GM21619 (cell line): ENCODE results near the gene SERPINE1.
"Not testable (repeated sequence)": the region's sequence is repeated elsewhere in the genome, so short reads cannot be mapped to it uniquely, and the experiment has no call there.

Source experiments
- ATAC-seq: cut with Tn5 transposase; IDR thresholded peaks from one replicate; pipeline ENCODE4 v1.9.1; 2021; ENCODE audit not compliant: unreplicated experiment

Gene SERPINE1

DNA sequence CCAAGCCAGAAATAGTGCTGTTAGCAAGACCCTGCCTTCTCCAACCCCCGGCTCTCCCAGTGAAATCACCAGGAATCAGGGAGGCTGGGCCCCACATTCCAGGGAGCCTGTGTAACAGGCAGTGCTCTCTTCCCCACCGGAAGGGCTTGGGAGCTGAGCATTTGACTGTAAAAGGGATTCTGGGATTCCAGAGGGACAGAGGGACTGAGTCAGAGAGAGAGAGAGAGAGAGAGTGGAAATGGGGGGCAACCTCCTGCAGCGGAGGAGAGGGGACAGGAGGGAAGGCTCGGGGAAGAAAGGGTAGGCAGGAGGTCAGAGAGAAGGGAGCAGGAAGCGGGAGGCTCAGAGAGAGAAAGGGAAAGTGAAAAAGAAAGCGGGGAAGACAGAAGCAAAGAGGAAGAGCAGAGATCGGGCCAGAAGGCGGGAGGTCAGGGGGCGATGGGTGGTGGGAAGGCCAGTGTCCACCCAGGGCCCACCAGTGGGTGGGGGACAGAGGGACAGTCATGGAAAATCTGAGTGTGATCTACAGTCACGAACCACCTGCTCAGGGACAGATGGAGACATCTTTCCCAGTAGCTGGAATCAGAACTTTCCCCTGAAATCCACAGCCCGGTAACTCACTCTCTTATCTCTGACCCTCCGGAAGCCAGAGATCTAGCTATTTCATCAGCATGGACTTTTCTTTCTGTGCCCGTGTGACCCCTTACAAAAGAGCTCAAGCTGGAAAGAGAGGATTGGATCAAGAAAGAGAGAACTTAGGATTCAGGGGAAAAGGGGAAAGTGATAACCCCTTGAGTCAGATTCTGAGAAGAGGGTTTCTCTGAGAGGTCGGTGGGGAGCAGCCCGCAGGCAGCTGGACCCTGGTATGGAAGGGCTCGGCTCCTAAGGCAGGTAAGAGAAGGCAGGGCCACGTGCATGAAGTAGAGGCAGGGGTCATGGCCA lies 4.6 kb upstream of the SERPINE1 start:
- no peak for ATAC-seq

DNA sequence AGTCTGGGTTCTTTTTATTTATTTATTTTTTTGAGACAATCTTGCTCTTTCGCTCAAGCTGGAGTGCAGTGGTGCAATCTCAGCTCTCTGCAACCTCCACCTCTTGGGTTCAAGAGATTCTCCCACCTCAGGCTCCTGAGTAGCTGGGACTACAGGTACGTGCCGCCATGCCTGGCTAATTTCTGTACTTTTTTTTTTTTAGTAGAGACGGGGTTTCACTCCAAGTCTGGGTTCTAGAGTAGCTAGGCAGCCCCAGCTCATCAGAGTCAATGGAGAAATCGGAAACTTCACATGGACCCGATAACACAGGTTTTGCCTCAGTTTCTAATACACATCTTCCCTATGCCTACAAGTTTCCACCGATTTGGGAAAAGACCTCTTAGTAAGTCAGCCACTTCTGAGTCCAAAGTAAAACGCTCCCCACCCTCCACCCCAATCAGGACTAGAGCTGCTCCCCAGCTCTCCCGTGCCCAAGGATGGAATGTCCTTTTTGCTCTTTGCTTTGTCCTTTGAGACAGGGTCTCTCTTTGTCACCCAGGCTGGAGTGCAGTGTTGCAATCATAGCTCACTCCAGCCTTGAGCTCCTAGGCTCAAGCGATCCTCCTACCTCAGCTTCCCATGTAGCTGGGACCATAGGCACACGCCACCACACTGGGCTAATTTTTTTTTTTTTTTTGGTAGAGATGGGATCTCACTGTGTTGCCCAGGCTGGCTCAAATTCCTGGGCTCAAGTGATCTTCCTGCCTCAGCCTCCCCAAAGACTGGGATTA lies 3.8 kb upstream of the SERPINE1 start:
- ATAC-seq, result no peak

- ATAC-seq, result no peak
Observed at GRCh38 chr7:101123703-101124068, 3.2 kb upstream of the SERPINE1 start.

GRCh38 chr7:101124376-101125056 lies 2.4 kb upstream of the SERPINE1 start:
- no peak for ATAC-seq

DNA sequence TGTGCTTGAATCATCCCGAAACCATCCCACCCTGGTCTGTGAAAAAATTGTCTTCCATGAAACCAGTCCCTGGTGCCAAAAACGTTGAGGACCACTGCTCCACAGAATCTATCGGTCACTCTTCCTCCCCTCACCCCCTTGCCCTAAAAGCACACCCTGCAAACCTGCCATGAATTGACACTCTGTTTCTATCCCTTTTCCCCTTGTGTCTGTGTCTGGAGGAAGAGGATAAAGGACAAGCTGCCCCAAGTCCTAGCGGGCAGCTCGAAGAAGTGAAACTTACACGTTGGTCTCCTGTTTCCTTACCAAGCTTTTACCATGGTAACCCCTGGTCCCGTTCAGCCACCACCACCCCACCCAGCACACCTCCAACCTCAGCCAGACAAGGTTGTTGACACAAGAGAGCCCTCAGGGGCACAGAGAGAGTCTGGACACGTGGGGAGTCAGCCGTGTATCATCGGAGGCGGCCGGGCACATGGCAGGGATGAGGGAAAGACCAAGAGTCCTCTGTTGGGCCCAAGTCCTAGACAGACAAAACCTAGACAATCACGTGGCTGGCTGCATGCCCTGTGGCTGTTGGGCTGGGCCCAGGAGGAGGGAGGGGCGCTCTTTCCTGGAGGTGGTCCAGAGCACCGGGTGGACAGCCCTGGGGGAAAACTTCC lies 784 bp upstream of the SERPINE1 start:
- peak; percentile 48 for ATAC-seq

DNA sequence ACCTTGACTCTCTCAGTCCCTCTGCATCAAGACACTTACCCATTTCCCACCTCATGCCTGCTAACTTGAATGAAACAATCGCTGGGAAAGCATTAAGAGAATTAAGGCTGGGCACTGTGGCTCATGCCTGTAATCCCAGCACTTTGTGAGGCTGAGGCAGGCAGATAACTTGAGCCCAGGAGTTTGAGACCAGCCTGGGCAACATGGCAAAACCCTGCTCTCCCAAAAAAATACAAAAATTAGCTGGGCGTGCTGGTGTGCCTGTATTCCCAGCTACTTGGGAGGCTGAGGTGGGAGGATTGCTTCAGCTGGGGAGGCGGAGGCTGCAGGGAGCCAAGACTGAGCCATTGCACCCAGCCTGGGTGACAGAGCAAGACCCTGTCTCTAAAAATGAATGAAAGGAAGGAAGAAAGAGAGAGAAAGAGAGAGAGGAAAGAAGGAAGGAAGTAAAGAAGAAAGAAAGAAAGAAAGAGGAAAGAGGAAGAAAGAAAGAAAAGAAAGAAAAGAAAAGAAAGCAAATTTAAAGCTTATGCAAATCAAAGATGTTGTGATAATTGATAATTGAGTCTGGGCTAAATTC lies 646 bp downstream of the SERPINE1 start:
- ATAC-seq, result no peak

GRCh38 chr7:101128040-101128834 lies 1.3 kb downstream of the SERPINE1 start:
- no peak for ATAC-seq

DNA sequence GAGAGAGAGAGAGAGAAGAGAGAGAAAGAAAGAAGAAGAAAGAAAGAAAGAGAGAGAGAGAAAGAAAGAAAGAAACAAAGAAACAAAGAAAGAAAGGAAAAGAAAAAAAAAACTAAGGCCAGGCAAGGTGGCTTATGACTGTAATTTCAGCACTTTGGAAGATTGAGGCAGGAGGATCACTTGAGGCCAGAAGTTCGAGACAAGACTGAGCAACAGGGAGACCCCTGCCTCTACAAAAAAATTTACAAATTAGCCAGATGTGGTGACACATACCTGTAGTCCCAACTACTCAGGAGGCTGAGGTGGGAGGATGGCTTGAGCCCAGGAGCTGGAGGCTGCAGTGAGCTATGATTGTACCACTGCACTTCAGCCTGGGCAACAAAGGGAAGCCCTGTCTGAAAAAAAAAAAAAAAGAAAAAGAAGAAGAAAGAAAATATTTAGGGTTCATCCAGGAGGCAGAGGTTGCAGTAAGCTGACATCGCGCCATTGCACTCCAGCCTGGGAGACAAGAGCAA lies 2.8 kb downstream of the SERPINE1 start:
- no peak for ATAC-seq

DNA sequence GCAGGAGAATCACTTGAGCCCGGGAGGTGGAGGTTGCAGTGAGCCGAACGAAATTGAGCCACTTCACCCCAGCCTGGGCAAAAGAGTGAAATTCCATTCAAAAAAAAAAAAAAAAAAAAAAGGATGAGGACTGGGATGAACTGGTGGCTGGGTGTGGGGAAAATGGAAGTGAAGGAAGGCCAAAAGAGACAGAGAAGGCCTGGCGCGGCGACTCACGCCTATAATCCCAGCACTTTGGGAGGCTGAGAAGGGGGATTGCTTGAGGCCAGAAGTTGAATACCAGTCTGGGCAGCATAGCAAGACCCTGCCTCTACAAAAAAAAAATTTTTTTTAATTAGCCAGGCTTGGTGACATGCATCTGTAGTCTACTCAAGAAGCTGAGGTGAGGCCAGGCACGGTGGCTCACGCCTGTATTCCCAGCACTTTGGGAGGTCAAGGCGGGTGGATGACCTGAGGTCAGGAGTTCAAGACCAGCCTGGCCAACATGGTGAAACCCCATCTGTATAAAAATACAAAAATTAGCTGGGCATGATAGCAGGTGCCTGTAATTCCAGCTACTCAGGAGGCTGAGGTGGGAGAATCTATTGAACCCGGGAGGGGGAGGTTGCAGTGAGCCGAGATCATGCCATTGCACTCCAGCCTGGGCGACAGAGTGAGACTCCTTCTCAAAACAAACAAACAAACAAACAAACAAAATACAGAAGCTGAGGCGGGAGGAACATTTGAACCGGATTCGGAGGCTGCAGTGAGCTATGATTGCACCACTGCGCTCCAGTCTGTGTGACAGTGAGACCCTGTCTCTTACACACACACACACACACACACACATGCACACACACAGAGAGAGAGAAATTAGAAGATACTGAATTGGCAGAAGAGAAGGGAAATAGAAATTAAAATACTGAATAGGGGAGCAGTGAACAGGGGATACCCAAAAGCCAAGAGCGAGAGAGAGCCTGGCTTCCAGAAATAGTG lies 6.0 kb downstream of the SERPINE1 start:
- ATAC-seq, result not testable (repeated sequence)

- ATAC-seq, result no peak
Observed at GRCh38 chr7:101133621-101134398, 6.9 kb downstream of the SERPINE1 start.

DNA sequence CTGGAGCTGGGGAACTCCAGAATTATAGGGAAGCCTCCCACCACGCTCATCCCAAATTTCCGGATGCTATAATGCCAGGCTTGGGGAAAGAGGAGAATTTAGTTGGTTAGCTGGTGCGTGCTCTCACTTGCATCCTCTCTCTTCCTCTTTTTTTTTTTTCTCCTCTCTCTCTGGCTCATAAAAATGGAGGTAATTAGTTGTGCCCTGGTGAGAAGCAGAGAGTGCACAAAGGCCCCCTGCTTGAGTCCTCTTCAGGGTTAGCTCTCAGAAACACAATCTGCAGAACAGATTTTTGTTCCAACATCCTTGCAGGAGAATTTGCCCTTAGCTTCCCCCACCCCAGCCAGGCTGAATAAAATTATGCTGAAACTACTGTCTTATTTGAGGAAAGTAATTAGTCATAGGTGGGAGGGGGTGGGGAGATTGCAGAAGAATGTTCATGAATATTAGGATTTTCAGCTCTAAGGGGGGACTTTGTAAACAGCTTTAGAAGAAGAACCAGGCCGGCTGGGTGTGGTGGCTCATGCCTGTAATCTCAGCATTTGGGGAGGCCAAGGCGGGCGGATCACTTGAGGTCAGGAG lies 7.6 kb downstream of the SERPINE1 start:
- ATAC-seq, result no peak

DNA sequence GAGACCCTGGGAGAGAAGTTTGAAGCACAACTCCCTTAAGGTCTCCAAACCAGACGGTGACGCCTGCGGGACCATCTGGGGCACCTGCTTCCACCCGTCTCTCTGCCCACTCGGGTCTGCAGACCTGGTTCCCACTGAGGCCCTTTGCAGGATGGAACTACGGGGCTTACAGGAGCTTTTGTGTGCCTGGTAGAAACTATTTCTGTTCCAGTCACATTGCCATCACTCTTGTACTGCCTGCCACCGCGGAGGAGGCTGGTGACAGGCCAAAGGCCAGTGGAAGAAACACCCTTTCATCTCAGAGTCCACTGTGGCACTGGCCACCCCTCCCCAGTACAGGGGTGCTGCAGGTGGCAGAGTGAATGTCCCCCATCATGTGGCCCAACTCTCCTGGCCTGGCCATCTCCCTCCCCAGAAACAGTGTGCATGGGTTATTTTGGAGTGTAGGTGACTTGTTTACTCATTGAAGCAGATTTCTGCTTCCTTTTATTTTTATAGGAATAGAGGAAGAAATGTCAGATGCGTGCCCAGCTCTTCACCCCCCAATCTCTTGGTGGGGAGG lies 10.8 kb downstream of the SERPINE1 start:
- ATAC-seq, result no peak

DNA sequence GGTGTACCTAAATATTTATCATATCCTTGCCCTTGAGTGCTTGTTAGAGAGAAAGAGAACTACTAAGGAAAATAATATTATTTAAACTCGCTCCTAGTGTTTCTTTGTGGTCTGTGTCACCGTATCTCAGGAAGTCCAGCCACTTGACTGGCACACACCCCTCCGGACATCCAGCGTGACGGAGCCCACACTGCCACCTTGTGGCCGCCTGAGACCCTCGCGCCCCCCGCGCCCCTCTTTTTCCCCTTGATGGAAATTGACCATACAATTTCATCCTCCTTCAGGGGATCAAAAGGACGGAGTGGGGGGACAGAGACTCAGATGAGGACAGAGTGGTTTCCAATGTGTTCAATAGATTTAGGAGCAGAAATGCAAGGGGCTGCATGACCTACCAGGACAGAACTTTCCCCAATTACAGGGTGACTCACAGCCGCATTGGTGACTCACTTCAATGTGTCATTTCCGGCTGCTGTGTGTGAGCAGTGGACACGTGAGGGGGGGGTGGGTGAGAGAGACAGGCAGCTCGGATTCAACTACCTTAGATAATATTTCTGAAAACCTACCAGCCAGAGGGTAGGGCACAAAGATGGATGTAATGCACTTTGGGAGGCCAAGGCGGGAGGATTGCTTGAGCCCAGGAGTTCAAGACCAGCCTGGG lies 11.4 kb downstream of the SERPINE1 start:
- ATAC-seq, result peak; percentile 72

- ATAC-seq, result no peak
Observed at GRCh38 chr7:101140339-101140699, 13.4 kb downstream of the SERPINE1 start.

DNA sequence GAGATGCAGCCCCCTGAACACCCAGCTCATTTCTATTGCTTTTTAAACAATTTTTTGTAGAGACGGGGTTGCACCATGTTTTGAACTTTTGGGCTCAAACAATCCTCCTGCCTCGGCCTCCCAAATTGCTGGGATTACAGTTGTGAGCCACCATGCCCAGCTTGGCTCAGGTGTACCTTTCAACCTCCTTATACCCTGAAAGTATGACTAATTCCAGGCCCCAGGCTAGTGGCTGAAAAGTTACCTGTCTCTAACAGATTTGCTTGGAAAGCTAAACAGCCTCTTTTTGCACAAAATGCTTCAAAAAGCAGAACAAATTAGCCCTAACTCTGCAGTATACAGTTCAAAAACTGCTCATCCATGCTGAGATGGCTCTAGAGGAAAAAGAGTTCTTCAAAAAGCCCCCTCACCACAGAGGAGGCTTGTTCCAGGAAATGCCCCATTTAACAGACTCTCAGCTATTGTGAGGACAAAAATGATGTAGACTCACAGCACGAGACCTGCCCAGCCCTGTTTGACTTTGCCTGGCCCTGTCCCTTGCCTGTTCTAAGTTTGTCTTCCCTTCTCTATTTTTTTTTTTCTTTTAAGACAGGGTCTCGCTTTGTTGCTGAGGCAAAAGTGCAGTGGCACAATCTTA lies 14.0 kb downstream of the SERPINE1 start:
- ATAC-seq, result no peak
